ENCODE data around the gene NIPAL3. TPM values are rescaled to one million over a fixed set of nuclear protein-coding genes. Genes with fewer than 3 reads are reported as not detected.

The NIPAL3 gene
- total and polyA plus RNA-seq, 2 donors (not counting 3 experiments of a cell fraction or from before 2014, with no cell fraction given) = 15.5 to 16.0 TPM

DNA sequence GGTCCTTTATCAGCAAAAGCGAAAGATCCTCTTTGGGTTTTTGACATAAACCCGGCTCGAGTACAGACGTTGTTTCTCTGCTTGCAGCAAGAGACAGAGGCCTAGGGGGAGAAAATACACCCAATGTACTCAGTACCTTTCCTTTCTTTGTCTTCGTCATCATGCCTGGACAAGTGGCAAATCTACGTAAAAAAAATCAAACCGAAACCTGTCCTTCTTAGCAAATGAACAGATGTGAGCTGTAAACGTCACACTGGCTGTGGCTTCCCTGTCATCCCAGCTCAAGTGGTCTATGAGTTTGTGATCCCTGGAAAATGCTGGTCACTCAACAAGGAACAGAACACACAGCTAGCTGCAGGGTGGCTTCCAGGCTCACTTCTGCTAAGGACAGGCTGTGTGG, 41.9 kb upstream of the NIPAL3 start:
- Histone ChIP-seq H3K4me1 (ENCODE audit: control insufficient read depth, extremely low read depth, insufficient read depth, low read length) (no peaks in the 10 kb centered on the region), H3K36me3 (ENCODE audit: control insufficient read depth in 2 of 2, extremely low read depth in 1 of 2, insufficient read depth in 2 of 2, low read length in 2 of 2) (no peaks in the 10 kb centered on the region), H3K4me3 (replicated peaks in 1 of 3; ENCODE audit: insufficient read depth in 1 of 3, low read depth in 1 of 3, low read length in 3 of 3) (no peak overlapping the region), H3K79me2 (ENCODE audit: control insufficient read depth, insufficient read depth, low read length) (no peaks in the 10 kb centered on the region), H3K9me1 (replicated peaks; ENCODE audit: control insufficient read depth, extremely low read depth, insufficient read depth, low read length) (no peaks in the 10 kb centered on the region), H3K4me2 (ENCODE audit: insufficient read depth, low read length) (no peak overlapping the region), H3K9me3 (replicated peaks; ENCODE audit: control insufficient read depth, insufficient read depth, low read length) (no peaks in the 10 kb centered on the region), H3K9ac (replicated peaks; ENCODE audit: extremely low read depth, insufficient read depth, low read length) (no peak overlapping the region), H2AFZ (ENCODE audit: low read depth, low read length) (no peak overlapping the region), H3K27me3 (ENCODE audit: control insufficient read depth in 2 of 2, insufficient read depth in 2 of 2, low read length in 2 of 2) (no peaks in the 10 kb centered on the region), H4K20me1 (replicated peaks; ENCODE audit: control insufficient read depth, extremely low read depth, insufficient read depth, low read length) (no peaks in the 10 kb centered on the region), H3K27ac (ENCODE audit: insufficient read depth, low read depth, low read length) (no peak overlapping the region)
- dilution Hi-C loops (cut with MboI; ENCODE audit: extremely low pct_ligation_motif_present, low sequenced_read_pairs) = no loop called here
- ChIA-PET POLR2A (no interaction called here), CTCF (interaction anchor here (1.2 to 2.5 kb wide), 2 partner anchors 12 to 172 kb away, joined by 3 to 10 read pairs; no protein-coding TSS in a partner anchor)
- FAIRE-seq (no peak), DNase-seq (ENCODE audit: low read depth, low spot score) (no peak)
- no TSS peak for BruUV-seq (replicated peaks)
- intact Hi-C loops (cut with micrococcal nuclease) = no loop called here
- TF ChIP-seq, protein P1, sequence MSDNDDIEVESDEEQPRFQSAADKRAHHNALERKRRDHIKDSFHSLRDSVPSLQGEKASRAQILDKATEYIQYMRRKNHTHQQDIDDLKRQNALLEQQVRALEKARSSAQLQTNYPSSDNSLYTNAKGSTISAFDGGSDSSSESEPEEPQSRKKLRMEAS (IDR thresholded peaks at IDR 0.05; ENCODE audit: insufficient read depth, insufficient read length) = no peak
- TF ChIP-seq POLR2A (IDR thresholded peaks at IDR 0.05; ENCODE audit: low read depth, low read length) (no peak), MYC (IDR thresholded peaks at IDR 0.05; ENCODE audit: low read depth, low read length) (no peak), FOS (IDR thresholded peaks at IDR 0.05; ENCODE audit: borderline replicate concordance, insufficient read depth, low read length) (no peak), JUN (IDR thresholded peaks at IDR 0.05; ENCODE audit: borderline replicate concordance, insufficient read depth, insufficient read length, low read depth) (no peak), POLR2AphosphoS5 (IDR thresholded peaks at IDR 0.05; ENCODE audit: insufficient read depth, low read depth, low read length) (no peak), EZH2 (IDR thresholded peaks at IDR 0.05; ENCODE audit: borderline replicate concordance, low read depth, low read length, severe bottlenecking) (no peak)
- TF ChIP-seq, protein P2, sequence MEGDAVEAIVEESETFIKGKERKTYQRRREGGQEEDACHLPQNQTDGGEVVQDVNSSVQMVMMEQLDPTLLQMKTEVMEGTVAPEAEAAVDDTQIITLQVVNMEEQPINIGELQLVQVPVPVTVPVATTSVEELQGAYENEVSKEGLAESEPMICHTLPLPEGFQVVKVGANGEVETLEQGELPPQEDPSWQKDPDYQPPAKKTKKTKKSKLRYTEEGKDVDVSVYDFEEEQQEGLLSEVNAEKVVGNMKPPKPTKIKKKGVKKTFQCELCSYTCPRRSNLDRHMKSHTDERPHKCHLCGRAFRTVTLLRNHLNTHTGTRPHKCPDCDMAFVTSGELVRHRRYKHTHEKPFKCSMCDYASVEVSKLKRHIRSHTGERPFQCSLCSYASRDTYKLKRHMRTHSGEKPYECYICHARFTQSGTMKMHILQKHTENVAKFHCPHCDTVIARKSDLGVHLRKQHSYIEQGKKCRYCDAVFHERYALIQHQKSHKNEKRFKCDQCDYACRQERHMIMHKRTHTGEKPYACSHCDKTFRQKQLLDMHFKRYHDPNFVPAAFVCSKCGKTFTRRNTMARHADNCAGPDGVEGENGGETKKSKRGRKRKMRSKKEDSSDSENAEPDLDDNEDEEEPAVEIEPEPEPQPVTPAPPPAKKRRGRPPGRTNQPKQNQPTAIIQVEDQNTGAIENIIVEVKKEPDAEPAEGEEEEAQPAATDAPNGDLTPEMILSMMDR (IDR thresholded peaks at IDR 0.05; ENCODE audit: extremely low read depth in 1 of 2, insufficient read depth in 1 of 2, low read depth in 1 of 2, low read length in 2 of 2) = no peak
